GM12878 (cell line): ENCODE results near the gene MTIF3. TPM values are rescaled to one million over a fixed set of nuclear protein-coding genes. Genes with fewer than 3 reads are reported as not detected.

Experiments used
- ATAC-seq: fragments of 200-7000 bp; cut with Tn5 transposase; 3 replicates; pipeline ENCODE4 v1.9.1; 2020; ENCODE audit warnings: mild to moderate bottlenecking, moderate library complexity
- BruUV-seq: library from RNA; stranded (reverse); fragments of 400-500 nt; replicated peaks from 2 replicates; lab custom pipeline; 2021; lab: Mats Ljungman, UMichigan
- CTCF ChIA-PET: fragments of 300-600 bp; sonication (Branson Sonifier 250); formaldehyde crosslinking; extraction: SDS; loops from one replicate; lab custom pipeline; 2021; ENCODE audit warnings: inconsistent platforms; lab: Yijun Ruan, JAX
- POLR2A ChIA-PET: fragments of 350-600 bp; formaldehyde crosslinking; extraction: SDS; loops from one replicate; lab custom pipeline; 2021; ENCODE audit warnings: inconsistent platforms; lab: Charles Lee
- RAD21 ChIA-PET: fragments of 300-600 bp; sonication (Branson Sonifier 250); formaldehyde crosslinking; loops from one replicate; lab custom pipeline; 2023; ENCODE audit warnings: antibody characterized with exemption; ENCODE audit not compliant: unreplicated experiment; lab: Charles Lee
- SMC1A ChIA-PET: fragments of 300-600 bp; sonication (Branson Sonifier 250); formaldehyde crosslinking; loops from one replicate; lab custom pipeline; 2023; ENCODE audit not compliant: unreplicated experiment, uncharacterized antibody; lab: Charles Lee
- DNase-seq: peaks from one replicate; pipeline ENCODE4 v3.0.0-alpha.2; 2011; ENCODE audit warnings: low read depth, low spot score
- FAIRE-seq: peaks from 3 replicates; lab custom pipeline; 2011; peaks lifted over from hg19 to GRCh38; lab: Jason Lieb, UNC
- H2AFZ ChIP-seq: 2 replicates; pipeline ENCODE4 v1.6.0; 2011; ENCODE audit warnings: low read depth, low read length, control low read depth; ENCODE audit not compliant: control insufficient read depth
- H3K27ac ChIP-seq: 2 replicates; pipeline ENCODE4 v1.5.1; 2011; ENCODE audit warnings: control low read depth; ENCODE audit not compliant: control insufficient read depth, insufficient read depth
- H3K27me3 ChIP-seq, 2 experiments: replicated peaks in 1 of 2; 2 replicates each; pipeline versions ENCODE4 v1.6.0 to v1.6.1; 2011; ENCODE audit warnings: low read length in 1 of 2; ENCODE audit not compliant: control insufficient read depth in 2 of 2, insufficient read depth in 2 of 2
- H3K36me3 ChIP-seq, 2 experiments: 2 replicates each; pipeline ENCODE4 v1.5.1; 2011; ENCODE audit warnings: low read length in 1 of 2; ENCODE audit not compliant: control insufficient read depth in 2 of 2, insufficient read depth in 2 of 2
- H3K4me1 ChIP-seq: 2 replicates; pipeline ENCODE4 v1.6.1; 2011; ENCODE audit warnings: mild to moderate bottlenecking, low read length, moderate library complexity, mixed read lengths; ENCODE audit not compliant: control insufficient read depth, insufficient read depth
- H3K4me2 ChIP-seq: 2 replicates; pipeline ENCODE4 v1.6.0; 2011; ENCODE audit warnings: control low read depth; ENCODE audit not compliant: control insufficient read depth, insufficient read depth
- H3K4me3 ChIP-seq: fragments of 200-600 bp; sonication (generic); 2 replicates; pipeline ENCODE4 v1.5.1; 2016
- H3K79me2 ChIP-seq: 2 replicates; pipeline ENCODE4 v1.6.0; 2011; ENCODE audit warnings: low read length; ENCODE audit not compliant: control insufficient read depth, insufficient read depth
- H3K9ac ChIP-seq: 2 replicates; pipeline ENCODE4 v1.8.0; 2011; ENCODE audit warnings: low read length, control low read depth, mixed read lengths; ENCODE audit not compliant: control insufficient read depth, insufficient read depth
- H3K9me3 ChIP-seq: replicated peaks from 3 replicates; pipeline ENCODE4 v1.5.1; 2011; ENCODE audit warnings: mild to moderate bottlenecking, low read length; ENCODE audit not compliant: control insufficient read depth, insufficient read depth
- H4K20me1 ChIP-seq: 2 replicates; pipeline ENCODE4 v1.6.0; 2011; ENCODE audit not compliant: control insufficient read depth, insufficient read depth
- EGR1 ChIP-seq, 2 experiments: IDR thresholded peaks; 1 replicate in 1 of 2; 2 replicates in 1 of 2; pipeline ENCODE4 v1.6.1; 2011 to 2012; ENCODE audit warnings: low read depth in 2 of 2, low read length in 2 of 2, borderline replicate concordance in 1 of 2, mild to moderate bottlenecking in 1 of 2, moderate library complexity in 1 of 2
- ETV6 ChIP-seq, 2 experiments: fragments of 450-650 bp in 1 of 2; IDR thresholded peaks in 1 of 2; conservative IDR thresholded peaks in 1 of 2; 2 replicates each; pipeline ENCODE4 v1.6.1; 2014; ENCODE audit warnings: antibody characterized with exemption in 1 of 2, borderline replicate concordance in 1 of 2, low read depth in 1 of 2, mild to moderate bottlenecking in 1 of 2, moderate library complexity in 1 of 2
- GATAD2B ChIP-seq: fragments of 450-650 bp; conservative IDR thresholded peaks from 2 replicates; pipeline ENCODE4 v1.6.1; 2017; ENCODE audit warnings: low read depth, mild to moderate bottlenecking, moderate library complexity
- KDM1A ChIP-seq: fragments of 200-600 bp; sonication (generic); IDR thresholded peaks from 2 replicates; pipeline ENCODE4 v1.6.1; 2016; ENCODE audit warnings: borderline replicate concordance
- TAF1 ChIP-seq: IDR thresholded peaks from 2 replicates; pipeline ENCODE4 v1.6.1; 2011; ENCODE audit warnings: mild to moderate bottlenecking, low read depth, low read length, borderline replicate concordance
- USF2 ChIP-seq: IDR thresholded peaks from 2 replicates; pipeline ENCODE4 v1.6.1; 2011; ENCODE audit warnings: low read depth, low read length, improper control_type of control experiment, borderline replicate concordance
- ZNF217 ChIP-seq: fragments of 450-650 bp; IDR thresholded peaks from 2 replicates; pipeline ENCODE4 v1.6.1; 2017; ENCODE audit warnings: antibody characterized with exemption, mild to moderate bottlenecking
- ZNF384 ChIP-seq: IDR thresholded peaks from 2 replicates; pipeline ENCODE4 v1.6.1; 2012; ENCODE audit warnings: low read depth, mild to moderate bottlenecking, low read length, improper control_type of control experiment, borderline replicate concordance
- WGBS: methylation state at CpG from one replicate; pipeline ENCODE4 v1.1.6; 2016; ENCODE audit warnings: low lambda C conversion rate; ENCODE audit not compliant: insufficient replicate concordance, insufficient coverage; ENCODE audit errors: missing lambda C conversion rate; 5-methylcytosine and 5-hydroxymethylcytosine counted together
- in situ Hi-C: fragments of 300-500 bp; cut with MboI; formaldehyde crosslinking; loops from 9 replicates; pipeline ENCODE4 v1.14.3; 2018; ENCODE audit warnings: mixed read lengths
- intact Hi-C: fragments of 100-400 bp; cut with micrococcal nuclease; formaldehyde crosslinking; loops from one replicate; pipeline ENCODE4 v1.14.2; 2022; ENCODE audit not compliant: unreplicated experiment
- polyA plus RNA-seq, 11 experiments: library from polyadenylated mRNA; depleted of rRNA in 4 of 11; unstranded in 6 of 11; stranded (reverse) in 5 of 11; fragments of >200 nt; fragmentation: Nextera tagmentation in 4 of 11; fragmentation: Illumina TruSeq in 1 of 11; extraction: Ambion mirVana in 4 of 11; extraction: Trizol in 1 of 11; gene quantifications; 1 replicate in 1 of 11; 2 replicates in 10 of 11; pipeline versions ENCODE4 v1.2.1 to v1.2.3, GENCODE V29; 2011 to 2016; ENCODE audit warnings: inconsistent platforms in 2 of 11, missing spikeins in 2 of 11, low read depth in 1 of 11
- total RNA-seq, 4 experiments: library from RNA; depleted of rRNA in 3 of 4; stranded (reverse); fragments of >200 nt in 3 of 4; fragmentation: Illumina TruSeq in 1 of 4; extraction: Trizol in 1 of 4; gene quantifications; 2 replicates each; pipeline versions ENCODE4 v1.2.1 to v1.2.3, GENCODE V29; 2013 to 2021
- TF ChIP-seq, protein P1 (sequence below): fragments of 450-650 bp; IDR thresholded peaks from 2 replicates; pipeline ENCODE4 v1.6.1; 2017; ENCODE audit warnings: mild to moderate bottlenecking, moderate library complexity

Gene MTIF3
- total and polyA plus RNA-seq, 10 of the 15 experiments (the other 5 are each of a cell fraction or from before 2014, with no cell fraction given), result 22.4 to 73.9 (median 49.7) TPM

GRCh38 chr13:27419328-27419727 lies 31.0 kb downstream of the MTIF3 start:
- H3K9ac ChIP-seq, result no peak overlapping the region
- no peak overlapping the region for H3K27ac ChIP-seq
- no peaks in the 10 kb centered on the region for H3K9me3 ChIP-seq
- H2AFZ ChIP-seq, result no peak overlapping the region
- ChIA-PET POLR2A (no interaction called here), RAD21 (no interaction called here), SMC1A (no interaction called here), CTCF (no interaction called here)
- ATAC-seq (no peak), DNase-seq (no peak), FAIRE-seq (no peak)
- no peak overlapping the region for H3K4me3 ChIP-seq
- H3K36me3 ChIP-seq, result no peaks in the 10 kb centered on the region
- in situ Hi-C loops (no loop called here), intact Hi-C loops (no loop called here)
- TF ChIP-seq, protein P1, sequence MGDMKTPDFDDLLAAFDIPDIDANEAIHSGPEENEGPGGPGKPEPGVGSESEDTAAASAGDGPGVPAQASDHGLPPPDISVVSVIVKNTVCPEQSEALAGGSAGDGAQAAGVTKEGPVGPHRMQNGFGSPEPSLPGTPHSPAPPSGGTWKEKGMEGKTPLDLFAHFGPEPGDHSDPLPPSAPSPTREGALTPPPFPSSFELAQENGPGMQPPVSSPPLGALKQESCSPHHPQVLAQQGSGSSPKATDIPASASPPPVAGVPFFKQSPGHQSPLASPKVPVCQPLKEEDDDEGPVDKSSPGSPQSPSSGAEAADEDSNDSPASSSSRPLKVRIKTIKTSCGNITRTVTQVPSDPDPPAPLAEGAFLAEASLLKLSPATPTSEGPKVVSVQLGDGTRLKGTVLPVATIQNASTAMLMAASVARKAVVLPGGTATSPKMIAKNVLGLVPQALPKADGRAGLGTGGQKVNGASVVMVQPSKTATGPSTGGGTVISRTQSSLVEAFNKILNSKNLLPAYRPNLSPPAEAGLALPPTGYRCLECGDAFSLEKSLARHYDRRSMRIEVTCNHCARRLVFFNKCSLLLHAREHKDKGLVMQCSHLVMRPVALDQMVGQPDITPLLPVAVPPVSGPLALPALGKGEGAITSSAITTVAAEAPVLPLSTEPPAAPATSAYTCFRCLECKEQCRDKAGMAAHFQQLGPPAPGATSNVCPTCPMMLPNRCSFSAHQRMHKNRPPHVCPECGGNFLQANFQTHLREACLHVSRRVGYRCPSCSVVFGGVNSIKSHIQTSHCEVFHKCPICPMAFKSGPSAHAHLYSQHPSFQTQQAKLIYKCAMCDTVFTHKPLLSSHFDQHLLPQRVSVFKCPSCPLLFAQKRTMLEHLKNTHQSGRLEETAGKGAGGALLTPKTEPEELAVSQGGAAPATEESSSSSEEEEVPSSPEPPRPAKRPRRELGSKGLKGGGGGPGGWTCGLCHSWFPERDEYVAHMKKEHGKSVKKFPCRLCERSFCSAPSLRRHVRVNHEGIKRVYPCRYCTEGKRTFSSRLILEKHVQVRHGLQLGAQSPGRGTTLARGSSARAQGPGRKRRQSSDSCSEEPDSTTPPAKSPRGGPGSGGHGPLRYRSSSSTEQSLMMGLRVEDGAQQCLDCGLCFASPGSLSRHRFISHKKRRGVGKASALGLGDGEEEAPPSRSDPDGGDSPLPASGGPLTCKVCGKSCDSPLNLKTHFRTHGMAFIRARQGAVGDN, result no peak
- TF ChIP-seq GATAD2B, result no peak
- H3K79me2 ChIP-seq, result no peaks in the 10 kb centered on the region; the same call in 1 of the 2 replicates
- 89% methylated on average over 1 of the region's 1 CpG for WGBS
- no peaks in the 10 kb centered on the region; a peak in 2 of 4 replicates for H3K27me3 ChIP-seq
- H4K20me1 ChIP-seq, result no peaks in the 10 kb centered on the region
- H3K4me2 ChIP-seq, result no peak overlapping the region
- peaks cover 3% of the 10 kb centered on the region for H3K4me1 ChIP-seq
- no TSS peak for BruUV-seq

- ATAC-seq (no peak), DNase-seq (no peak), FAIRE-seq (no peak)
- Histone ChIP-seq H3K79me2 (no peaks in the 10 kb centered on the region), H3K4me2 (no peak overlapping the region), H3K4me3 (no peak overlapping the region), H2AFZ (no peak overlapping the region), H3K27ac (no peak overlapping the region), H3K9ac (no peak overlapping the region), H3K4me1 (no peaks in the 10 kb centered on the region), H3K36me3 (no peaks in the 10 kb centered on the region), H3K9me3 (no peaks in the 10 kb centered on the region), H3K27me3 (peaks cover 0 to 2% of the 10 kb centered on the region in 2 experiments; a peak in 3 of 4 replicates), H4K20me1 (no peaks in the 10 kb centered on the region)
- RAD21 ChIA-PET, result no interaction called here
- WGBS, result 63% methylated on average over 1 of the region's 1 CpG
- SMC1A ChIA-PET, result no interaction called here
- intact Hi-C loops (no loop called here), in situ Hi-C loops (no loop called here)
- CTCF ChIA-PET, result interaction anchor here (0.9 to 1.0 kb wide), 2 partner anchors 411 to 415 kb away, joined by 3 read pairs; no protein-coding TSS in a partner anchor
- no TSS peak for BruUV-seq
- POLR2A ChIA-PET, result interaction anchor here (0.8 kb wide), 1 partner anchor 40 kb away, joined by 3 read pairs; no protein-coding TSS in a partner anchor
- TF ChIP-seq EGR1 (IDR thresholded peaks at IDR 0.05; ENCODE audit: borderline replicate concordance in 1 of 2, low read depth in 2 of 2, low read length in 2 of 2) (no peak), ETV6 (conservative IDR thresholded peaks at IDR 0.05 in 1 of 2, IDR thresholded peaks at IDR 0.05 in 1 of 2; ENCODE audit: borderline replicate concordance in 1 of 2, low read depth in 1 of 2) (no peak), TAF1 (no peak), ZNF384 (no peak), USF2 (no peak), KDM1A (no peak), ZNF217 (no peak)
Observed at GRCh38 chr13:27415116-27415515, 35.2 kb downstream of the MTIF3 start.
